Mesenchymal stem cell (in vitro differentiated cells and primary cell): ENCODE measurements around the gene RNF26.

Source experiments
- DNase-seq: peaks from one replicate; pipeline ENCODE4 v3.0.0-alpha.2; 2013
- H2AFZ ChIP-seq: one replicate; pipeline ENCODE4 v1.6.1; 2013; ENCODE audit warnings: low read depth, mild to moderate bottlenecking, control low read depth, inconsistent platforms, low read length, moderate library complexity
- H2AK5ac ChIP-seq: 2 replicates; pipeline ENCODE4 v1.6.1; 2013; ENCODE audit warnings: low read length, moderate library complexity, mild to moderate bottlenecking, inconsistent platforms; ENCODE audit not compliant: severe bottlenecking
- H2BK120ac ChIP-seq: one replicate; pipeline ENCODE4 v1.6.1; 2013; ENCODE audit warnings: low read depth, mild to moderate bottlenecking, inconsistent platforms, low read length, moderate library complexity
- H2BK12ac ChIP-seq, 2 experiments: one replicate each; pipeline ENCODE4 v1.6.1; 2013; ENCODE audit warnings: inconsistent platforms in 2 of 2, low read length in 2 of 2, mild to moderate bottlenecking in 2 of 2, moderate library complexity in 2 of 2, control low read depth in 1 of 2
- H2BK15ac ChIP-seq: one replicate; pipeline ENCODE4 v1.6.1; 2013; ENCODE audit warnings: mild to moderate bottlenecking, low read depth, inconsistent platforms; ENCODE audit not compliant: poor library complexity, severe bottlenecking
- H2BK5ac ChIP-seq: 2 replicates; pipeline ENCODE4 v1.6.1; 2013; ENCODE audit warnings: low read depth, mild to moderate bottlenecking, low read length, control low read depth, inconsistent platforms; ENCODE audit not compliant: poor library complexity, severe bottlenecking
- H3K14ac ChIP-seq, 2 experiments: one replicate each; pipeline ENCODE4 v1.6.1; 2013; ENCODE audit warnings: inconsistent platforms in 2 of 2, low read length in 2 of 2, control low read depth in 1 of 2, mild to moderate bottlenecking in 1 of 2, moderate library complexity in 1 of 2
- H3K18ac ChIP-seq, 2 experiments: one replicate each; pipeline ENCODE4 v1.6.1; 2013; ENCODE audit warnings: inconsistent platforms in 2 of 2, low read length in 2 of 2, control low read depth in 1 of 2, low read depth in 1 of 2, mild to moderate bottlenecking in 1 of 2
- H3K23ac ChIP-seq, 2 experiments: one replicate each; pipeline ENCODE4 v1.6.1; 2013; ENCODE audit warnings: inconsistent platforms in 2 of 2, low read length in 2 of 2, mild to moderate bottlenecking in 2 of 2, moderate library complexity in 2 of 2, control low read depth in 1 of 2
- H3K27ac ChIP-seq: 2 replicates; pipeline ENCODE4 v1.5.1; 2013; ENCODE audit warnings: mild to moderate bottlenecking, moderate library complexity, low read length, control low read depth, inconsistent platforms; ENCODE audit not compliant: poor library complexity, severe bottlenecking
- H3K27me3 ChIP-seq, 2 experiments: 2 replicates each; pipeline versions ENCODE4 v1.6.1 to v1.7.0; 2013; ENCODE audit warnings: low read length in 2 of 2, mild to moderate bottlenecking in 2 of 2, moderate library complexity in 2 of 2, control low read depth in 1 of 2, inconsistent platforms in 1 of 2; ENCODE audit not compliant: control insufficient read depth in 1 of 2, insufficient read depth in 1 of 2
- H3K36me3 ChIP-seq, 2 experiments: 2 replicates each; pipeline versions ENCODE4 v1.6.1 to v1.7.0; 2013; ENCODE audit warnings: low read length in 2 of 2, control low read depth in 1 of 2, inconsistent platforms in 1 of 2, low read depth in 1 of 2, mild to moderate bottlenecking in 1 of 2; ENCODE audit not compliant: insufficient read depth in 2 of 2, control insufficient read depth in 1 of 2
- H3K4ac ChIP-seq, 2 experiments: one replicate each; pipeline ENCODE4 v1.6.1; 2013; ENCODE audit warnings: inconsistent platforms in 2 of 2, low read length in 2 of 2, mild to moderate bottlenecking in 2 of 2, moderate library complexity in 2 of 2, control low read depth in 1 of 2, low read depth in 1 of 2
- H3K4me1 ChIP-seq: 2 replicates; pipeline ENCODE4 v1.6.1; 2013; ENCODE audit warnings: low read depth, low read length, control low read depth; ENCODE audit not compliant: control insufficient read depth, insufficient read depth
- H3K4me2 ChIP-seq: 2 replicates; pipeline ENCODE4 v1.6.1; 2013; ENCODE audit warnings: low read length, mild to moderate bottlenecking, inconsistent platforms; ENCODE audit not compliant: poor library complexity, severe bottlenecking
- H3K4me3 ChIP-seq, 2 experiments: 2 replicates each; pipeline versions ENCODE4 v1.5.1 to v1.7.0; 2013; ENCODE audit warnings: low read length in 2 of 2, mild to moderate bottlenecking in 2 of 2, control low read depth in 1 of 2, low read depth in 1 of 2; ENCODE audit not compliant: insufficient read depth in 1 of 2
- H3K79me1 ChIP-seq: replicated peaks from 2 replicates; pipeline ENCODE4 v1.6.1; 2013; ENCODE audit warnings: mild to moderate bottlenecking, control low read depth, low read length, inconsistent platforms; ENCODE audit not compliant: poor library complexity, severe bottlenecking
- H3K9ac ChIP-seq: 2 replicates; pipeline ENCODE4 v1.7.0; 2013; ENCODE audit warnings: mild to moderate bottlenecking, low read length, moderate library complexity
- H3K9me3 ChIP-seq: 2 replicates; pipeline ENCODE4 v1.7.0; 2013; ENCODE audit warnings: mild to moderate bottlenecking, low read length; ENCODE audit not compliant: control insufficient read depth
- H4K8ac ChIP-seq: one replicate; pipeline ENCODE4 v1.6.1; 2013; ENCODE audit warnings: inconsistent platforms, mild to moderate bottlenecking, low read length, moderate library complexity
- H4K91ac ChIP-seq: one replicate; pipeline ENCODE4 v1.6.1; 2013; ENCODE audit warnings: mild to moderate bottlenecking, low read length, inconsistent platforms
- WGBS: methylation state at CpG from one replicate; pipeline ENCODE4 v1.1.7; 2013; ENCODE audit warnings: mixed read lengths; 5-methylcytosine and 5-hydroxymethylcytosine counted together

The RNF26 gene

GRCh38 chr11:119380160-119380826 lies 46.0 kb downstream of the RNF26 start:
- Histone ChIP-seq H2AK5ac (no peak overlapping the region), H3K9ac (peak overlapping the region; percentile 93), H2BK12ac (no peak overlapping the region), H3K4me2 (no peak overlapping the region), H3K23ac (no peak overlapping the region), H3K79me1 (no peaks in the 10 kb centered on the region), H3K9me3 (no peaks in the 10 kb centered on the region), H3K4ac (no peak overlapping the region), H2BK5ac (no peak overlapping the region), H3K14ac (no peak overlapping the region), H3K18ac (no peak overlapping the region), H4K91ac (no peak overlapping the region), H3K27me3 (peaks cover 14 to 57% of the 10 kb centered on the region in 2 experiments), H3K36me3 (no peaks in the 10 kb centered on the region), H2AFZ (no peak overlapping the region), H3K27ac (no peak overlapping the region), H3K4me1 (peaks cover 17% of the 10 kb centered on the region), H2BK120ac (no peak overlapping the region), H4K8ac (no peak overlapping the region), H3K4me3 (peak overlapping the region in 1 of 2 experiments; percentile 89), H2BK15ac (no peak overlapping the region)
- DNase-seq = no peak
- WGBS = 76% methylated on average over 13 of the region's 13 CpGs

GRCh38 chr11:119380827-119381180 lies 46.5 kb downstream of the RNF26 start:
- Histone ChIP-seq H3K23ac (no peak overlapping the region), H2BK12ac (no peak overlapping the region), H2BK5ac (no peak overlapping the region), H3K4me3 (peak overlapping the region in 1 of 2 experiments; percentile 89), H3K79me1 (no peaks in the 10 kb centered on the region), H3K9ac (peak overlapping the region; percentile 93), H3K36me3 (no peaks in the 10 kb centered on the region), H2AK5ac (no peak overlapping the region), H2AFZ (peak overlapping the region; percentile 36), H3K4me1 (peaks cover 17% of the 10 kb centered on the region), H3K27ac (no peak overlapping the region), H3K27me3 (peaks cover 18 to 52% of the 10 kb centered on the region in 2 experiments), H3K14ac (no peak overlapping the region), H3K9me3 (no peaks in the 10 kb centered on the region), H4K8ac (no peak overlapping the region), H2BK15ac (no peak overlapping the region), H4K91ac (no peak overlapping the region), H3K18ac (no peak overlapping the region), H2BK120ac (no peak overlapping the region), H3K4me2 (peak overlapping the region; percentile 94), H3K4ac (no peak overlapping the region)
- WGBS = 4% methylated on average over 7 of the region's 10 CpGs
- no peak for DNase-seq

GRCh38 chr11:119381181-119381988 lies 47.1 kb downstream of the RNF26 start, which contains the start of gene USP2:
TSS of gene USP2 (minus strand) at chr11:119381690. CDS start at chr11:119373480, 8,210 bp downstream.
- Histone ChIP-seq H3K9me3 (no peaks in the 10 kb centered on the region), H3K4me3 (peak within 1 kb of the TSS; percentile 40 to 89), H4K91ac (no peak within 1 kb of the TSS), H3K14ac (no peak within 1 kb of the TSS), H3K36me3 (no peaks in the 10 kb centered on the region), H2AFZ (peak within 1 kb of the TSS; percentile 36), H3K27ac (no peak within 1 kb of the TSS), H3K4me2 (peak within 1 kb of the TSS; percentile 94), H2BK120ac (no peak within 1 kb of the TSS), H2AK5ac (no peak within 1 kb of the TSS), H2BK15ac (no peak within 1 kb of the TSS), H3K23ac (no peak within 1 kb of the TSS), H2BK5ac (no peak within 1 kb of the TSS), H3K4ac (no peak within 1 kb of the TSS), H4K8ac (no peak within 1 kb of the TSS), H2BK12ac (no peak within 1 kb of the TSS), H3K18ac (peak within 1 kb of the TSS; percentile 6 to 33), H3K79me1 (no peaks in the 10 kb centered on the region), H3K4me1 (peaks cover 15% of the 10 kb centered on the region), H3K9ac (peak within 1 kb of the TSS; percentile 93), H3K27me3 (peaks cover 20 to 49% of the 10 kb centered on the region in 2 experiments)
- DNase-seq = peak; percentile 99
- under 1% methylated on average over 49 of the region's 54 CpGs for WGBS

GRCh38 chr11:119382101-119382500 lies 47.8 kb downstream of the RNF26 start:
- Histone ChIP-seq H2BK15ac (no peak overlapping the region), H3K18ac (no peak overlapping the region), H2BK12ac (no peak overlapping the region), H4K91ac (no peak overlapping the region), H2AFZ (no peak overlapping the region), H3K4ac (no peak overlapping the region), H2BK120ac (no peak overlapping the region), H3K9ac (peak overlapping the region; percentile 93), H3K4me2 (peak overlapping the region; percentile 94), H3K23ac (no peak overlapping the region), H3K36me3 (no peaks in the 10 kb centered on the region), H2AK5ac (no peak overlapping the region), H3K27ac (no peak overlapping the region), H3K79me1 (no peaks in the 10 kb centered on the region), H4K8ac (no peak overlapping the region), H3K9me3 (no peaks in the 10 kb centered on the region), H3K4me3 (peak overlapping the region in 1 of 2 experiments; percentile 89), H2BK5ac (no peak overlapping the region), H3K4me1 (peaks cover 11% of the 10 kb centered on the region), H3K14ac (no peak overlapping the region), H3K27me3 (peaks cover 20 to 49% of the 10 kb centered on the region in 2 experiments)
- no peak for DNase-seq
- WGBS = 22% methylated on average over 9 of the region's 9 CpGs
